IPS-NIHi11 (cell line): Measurements from ENCODE around the gene FAM181A.

ENCODE experiments used
- DNase-seq: peaks from one replicate; pipeline ENCODE4 v3.0.0; 2012; ENCODE audit warnings: mixed read lengths, low spot score

Gene FAM181A

GRCh38 chr14:93903342-93904184 lies 23.6 kb upstream of the FAM181A start:
- peak; percentile 77 for DNase-seq

- DNase-seq = peak; percentile 36
These were observed 21.5 kb upstream of the FAM181A start for GRCh38 chr14:93905623-93906022.

- peak; percentile 100 for DNase-seq
These were observed 20.5 kb upstream of the FAM181A start for GRCh38 chr14:93906341-93907329.

GRCh38 chr14:93909429-93910128 lies 17.6 kb upstream of the FAM181A start:
- no peak for DNase-seq

DNA sequence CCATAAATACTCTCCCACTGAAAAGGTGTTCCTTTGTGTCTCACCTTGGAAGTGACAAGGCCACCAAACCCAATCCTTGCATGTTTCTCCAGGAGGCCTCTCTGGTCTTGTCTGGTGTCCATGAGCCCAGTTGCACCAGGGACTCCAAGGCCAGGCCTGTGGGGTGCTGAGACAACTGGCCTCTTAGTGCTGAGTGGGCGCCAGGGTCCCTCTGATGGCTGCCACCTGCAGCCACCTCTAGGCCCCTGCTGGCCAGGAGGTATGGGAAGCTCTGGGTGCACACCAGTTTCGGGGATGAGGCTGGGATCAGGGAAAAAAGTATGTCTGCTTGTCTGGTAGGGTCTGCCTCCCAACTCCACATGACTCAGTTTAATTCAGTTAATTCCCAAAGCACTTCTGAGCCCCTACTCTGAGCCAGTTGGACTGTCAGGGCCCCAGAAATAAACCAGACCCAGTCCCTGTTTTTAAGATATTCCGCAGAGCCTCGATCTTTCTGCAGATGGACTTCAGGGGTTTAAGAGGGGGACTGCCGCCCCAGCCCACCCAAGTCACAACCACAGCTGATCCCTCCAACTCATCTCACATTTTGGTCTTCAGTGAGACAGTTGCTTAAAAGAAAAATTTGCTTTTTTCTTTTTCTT lies 15.0 kb upstream of the FAM181A start:
- no peak for DNase-seq

- DNase-seq = no peak
These were observed 14.4 kb upstream of the FAM181A start for GRCh38 chr14:93912782-93913181.

DNA sequence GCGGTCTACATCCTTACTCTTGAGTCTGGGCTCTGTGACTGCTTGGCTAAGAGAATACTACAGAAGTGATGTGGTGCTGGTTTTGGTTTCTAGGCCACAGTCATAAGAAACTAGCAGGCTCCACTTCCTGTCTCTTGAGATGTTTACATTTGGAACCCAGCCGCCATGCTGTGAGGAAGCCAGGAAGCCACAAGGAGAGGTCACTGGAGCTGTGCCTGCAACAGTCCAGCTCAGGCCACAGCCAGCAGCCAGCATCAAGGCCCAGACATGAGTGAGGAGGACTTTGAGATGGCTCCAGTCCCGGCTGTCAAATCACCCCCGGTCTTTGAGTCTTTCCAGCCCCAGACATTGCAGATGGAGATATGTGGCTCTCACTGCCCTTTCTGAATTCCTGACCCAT lies 12.9 kb upstream of the FAM181A start:
- no peak for DNase-seq

DNA sequence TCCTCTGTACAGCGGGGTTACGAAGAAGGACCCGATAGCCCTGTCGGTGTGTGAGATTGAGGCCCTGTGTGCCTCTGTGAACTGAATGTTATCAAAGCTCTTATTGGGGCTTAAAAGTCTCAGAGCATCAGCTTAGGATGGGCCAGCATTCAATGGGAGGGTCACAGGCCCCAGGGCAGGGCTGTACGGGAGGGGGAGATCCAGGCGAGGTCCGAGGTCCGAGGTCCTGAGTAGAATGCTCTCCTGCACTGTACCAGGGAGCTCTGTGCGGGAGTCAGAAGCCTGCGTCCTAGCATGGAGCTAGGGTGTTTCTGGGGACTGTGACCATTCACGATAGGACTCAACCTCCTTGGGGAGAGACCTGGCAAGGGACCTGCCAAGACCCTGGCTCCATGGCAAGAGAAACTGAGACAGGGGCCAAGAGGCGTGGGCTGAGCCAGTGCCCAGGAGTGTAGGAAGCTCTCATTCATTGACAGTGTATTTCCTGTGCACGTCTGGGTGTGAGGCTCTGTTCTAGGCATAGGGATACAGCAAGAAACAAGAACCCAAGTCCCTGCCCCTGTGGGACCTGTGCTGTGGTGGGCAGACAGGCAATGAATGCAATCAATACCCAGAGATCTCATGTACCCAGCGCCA lies 12.0 kb upstream of the FAM181A start:
- DNase-seq = no peak

- DNase-seq = no peak
These were observed 11.3 kb upstream of the FAM181A start for GRCh38 chr14:93915800-93916199.

- no peak for DNase-seq
These were observed 10.6 kb upstream of the FAM181A start for GRCh38 chr14:93916498-93916897.

DNA sequence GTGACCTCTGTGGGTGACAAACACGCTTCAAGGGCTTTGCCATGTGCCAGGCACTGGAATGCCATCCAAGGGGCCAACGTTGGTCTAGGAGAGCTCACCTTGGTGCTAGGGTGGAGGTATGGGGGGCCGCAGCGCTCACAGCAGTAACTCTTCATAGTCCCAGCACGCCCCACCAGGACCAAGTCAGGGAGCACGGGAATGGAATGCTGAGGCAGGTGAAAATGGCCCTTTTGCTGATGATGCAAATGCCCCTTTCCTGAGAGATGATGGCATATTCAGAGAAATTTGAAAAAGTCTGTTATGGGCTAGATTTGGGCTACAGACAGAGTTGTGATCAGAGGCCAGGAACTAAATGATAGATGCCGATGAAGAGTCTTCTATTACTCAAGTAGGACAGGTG lies 10.0 kb upstream of the FAM181A start:
- DNase-seq = no peak

DNA sequence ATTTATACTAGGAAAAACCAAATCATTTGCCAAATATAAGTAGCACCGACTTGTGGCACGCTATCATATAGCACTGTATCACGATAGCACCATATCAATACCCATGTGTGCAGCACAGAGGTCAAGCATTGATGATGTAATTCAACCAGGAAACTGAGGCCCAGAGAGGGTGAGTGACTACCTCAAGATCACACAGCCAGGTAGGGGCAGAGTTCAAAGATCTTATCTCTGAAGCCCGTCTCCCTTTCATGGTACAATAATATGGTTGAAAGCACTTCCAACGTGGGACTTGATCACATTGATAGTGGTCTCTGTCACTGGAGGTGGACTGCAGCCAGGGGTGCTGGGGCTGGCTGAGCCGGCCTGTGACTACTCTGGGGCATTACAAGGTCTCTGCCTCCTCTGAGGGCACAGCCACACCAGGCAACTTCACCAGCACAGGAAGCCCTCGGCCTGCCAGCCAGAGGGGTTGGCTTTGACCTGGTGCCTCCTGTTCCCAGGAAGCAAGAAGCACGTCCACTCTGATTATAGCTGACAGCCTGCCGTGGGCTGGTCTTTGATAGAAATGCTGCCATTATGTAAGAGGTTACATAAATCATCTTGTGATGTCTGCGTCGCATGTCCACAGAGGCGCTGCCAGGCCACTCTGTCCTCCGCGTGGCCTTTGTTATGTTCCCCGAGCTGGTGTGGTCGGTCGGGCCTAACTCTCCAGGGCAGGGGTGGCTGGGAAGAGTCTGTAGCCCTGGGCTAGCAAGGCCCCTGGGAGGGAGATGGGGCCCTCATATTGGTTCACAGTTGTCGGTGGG lies 5.9 kb upstream of the FAM181A start:
- DNase-seq = no peak

DNA sequence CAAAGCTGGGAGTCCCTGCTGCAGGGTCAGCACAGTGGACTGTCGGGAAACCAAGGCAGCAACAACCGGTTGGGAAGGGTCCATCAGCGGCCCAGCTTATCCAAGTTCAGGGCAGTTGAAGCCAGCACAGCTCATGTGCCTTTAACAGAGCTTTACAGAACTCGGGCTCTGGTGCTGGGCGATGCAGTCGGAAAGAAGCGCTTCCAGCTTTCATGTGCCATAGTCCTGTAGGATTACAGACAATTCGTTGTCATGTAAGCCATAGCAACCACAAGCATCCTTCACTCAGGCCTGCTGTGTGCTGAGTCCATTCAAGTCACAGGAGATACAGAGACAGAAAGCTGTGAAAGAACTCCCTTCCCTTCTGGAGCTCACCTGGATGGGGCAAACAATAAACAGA lies 3.5 kb upstream of the FAM181A start:
- no peak for DNase-seq

GRCh38 chr14:93924592-93925355 lies 2.4 kb upstream of the FAM181A start:
- no peak for DNase-seq

DNA sequence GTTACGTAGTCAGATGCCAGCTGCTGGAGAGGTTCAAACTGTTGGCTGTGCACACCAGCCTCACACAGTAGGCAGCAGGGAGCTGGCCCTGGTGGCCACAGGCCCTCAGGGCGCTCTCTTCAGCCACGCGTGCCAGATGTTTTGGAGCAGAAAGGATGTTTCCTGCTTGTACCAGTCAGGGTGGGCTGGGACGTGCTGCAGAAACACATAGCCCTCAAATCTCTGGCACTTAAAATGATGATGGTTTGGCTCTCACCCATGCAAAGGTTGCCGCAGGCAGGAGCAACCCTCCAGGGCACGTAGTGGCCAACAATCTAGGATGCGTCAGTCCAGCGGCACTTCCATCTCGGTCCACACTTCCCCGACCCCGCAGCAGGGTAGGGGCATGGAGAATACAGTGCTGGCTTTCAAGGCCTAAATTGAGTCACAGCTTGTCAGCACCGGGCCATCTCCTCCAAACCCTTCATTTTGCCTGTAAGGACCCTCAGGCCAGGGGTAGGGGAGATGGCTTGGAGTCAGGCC lies 1.7 kb upstream of the FAM181A start:
- no peak for DNase-seq

DNA sequence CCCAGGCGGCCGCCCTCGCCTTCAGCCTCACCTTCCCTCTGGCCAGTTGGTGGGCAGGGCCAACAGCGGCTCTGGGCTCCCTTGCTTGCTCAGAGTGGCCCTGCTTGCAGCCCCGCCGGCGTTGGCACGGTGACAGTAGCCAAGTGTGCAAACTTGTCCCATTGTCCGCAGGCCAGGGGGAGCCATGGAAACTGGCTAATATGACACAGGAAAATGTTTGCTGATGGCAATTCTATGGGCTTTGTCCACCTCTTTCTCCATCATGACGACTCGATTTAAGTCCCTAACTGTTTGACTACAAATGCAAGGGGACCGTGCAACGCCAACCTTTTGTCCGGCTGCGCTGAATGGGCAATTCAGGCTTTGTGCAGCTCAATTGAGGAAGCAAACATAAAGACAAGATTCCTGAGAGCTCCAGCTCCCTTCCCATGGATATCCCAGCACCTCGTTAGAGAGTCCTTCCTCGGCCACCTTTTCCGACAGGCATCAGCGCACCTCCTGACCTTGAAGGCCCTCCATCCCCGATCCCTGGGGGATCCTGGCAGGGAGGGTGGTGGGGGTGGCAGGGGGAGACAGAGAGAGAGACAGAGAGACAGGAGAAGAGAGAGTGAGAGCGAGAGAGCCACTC lies 785 bp upstream of the FAM181A start:
- DNase-seq = no peak

GRCh38 chr14:93927800-93928145 lies 629 bp downstream of the FAM181A start:
- no peak for DNase-seq

DNA sequence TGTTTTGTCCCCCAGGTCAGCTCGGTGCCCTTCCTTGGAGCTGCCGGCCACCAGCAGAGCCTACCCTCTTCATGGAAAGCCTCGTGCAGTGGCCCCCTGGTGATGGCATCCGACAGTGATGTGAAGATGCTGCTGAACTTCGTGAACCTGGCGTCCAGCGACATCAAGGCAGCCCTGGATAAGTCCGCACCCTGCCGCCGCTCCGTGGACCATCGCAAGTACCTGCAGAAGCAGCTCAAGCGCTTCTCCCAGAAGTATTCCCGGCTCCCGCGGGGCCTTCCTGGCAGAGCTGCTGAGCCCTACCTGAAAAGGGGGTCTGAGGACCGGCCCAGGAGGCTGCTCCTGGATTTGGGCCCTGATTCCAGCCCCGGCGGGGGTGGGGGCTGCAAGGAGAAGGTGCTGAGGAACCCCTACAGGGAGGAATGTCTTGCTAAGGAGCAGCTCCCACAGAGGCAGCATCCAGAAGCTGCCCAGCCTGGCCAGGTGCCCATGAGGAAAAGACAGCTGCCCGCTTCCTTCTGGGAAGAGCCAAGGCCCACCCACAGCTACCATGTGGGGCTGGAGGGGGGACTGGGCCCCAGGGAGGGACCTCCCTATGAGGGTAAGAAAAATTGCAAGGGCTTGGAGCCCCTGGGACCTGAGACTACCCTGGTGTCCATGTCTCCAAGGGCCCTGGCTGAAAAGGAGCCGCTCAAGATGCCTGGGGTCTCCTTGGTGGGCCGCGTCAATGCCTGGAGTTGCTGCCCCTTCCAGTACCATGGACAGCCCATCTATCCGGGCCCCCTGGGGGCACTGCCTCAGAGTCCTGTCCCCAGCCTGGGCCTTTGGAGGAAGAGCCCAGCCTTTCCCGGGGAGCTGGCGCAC lies 1.3 kb downstream of the FAM181A start:
- DNase-seq = peak; percentile 40
